ENCODE measurements around the gene SLC7A6.
A peak's percentile ranks its signal among the peaks of the same experiment; 100 is the strongest.

SLC7A6 gene

GRCh38 chr16:68244481-68244902, 19.8 kb upstream of the SLC7A6 start:
- Histone ChIP-seq H3K79me2 (ENCODE audit: insufficient read depth, low read length) (peaks cover 10% of the 10 kb centered on the region; the same call in 1 of the 2 replicates), H2AFZ (ENCODE audit: low read length) (peak overlapping the region; percentile 79; the same call in 1 of the 2 replicates), H3K4me1 (ENCODE audit: insufficient read depth, low read length, poor library complexity, severe bottlenecking) (peaks cover 22% of the 10 kb centered on the region), H3F3A (ENCODE audit: low read depth) (no peaks in the 10 kb centered on the region), H3K4me3 (ENCODE audit: low read length, poor library complexity, severe bottlenecking) (peak overlapping the region; percentile 83), H4K20me1 (ENCODE audit: insufficient read depth, low read length, poor library complexity, severe bottlenecking) (no peaks in the 10 kb centered on the region), H3K9me3 (ENCODE audit: insufficient read depth, low read depth, low read length) (no peaks in the 10 kb centered on the region), H3K36me3 (ENCODE audit: insufficient read depth, low read length) (no peaks in the 10 kb centered on the region), H3K9ac (ENCODE audit: low read depth, low read length, poor library complexity, severe bottlenecking) (peak overlapping the region; percentile 71), H3K9me2 (replicated peaks; ENCODE audit: low read depth, low read length) (no peaks in the 10 kb centered on the region), H3K27me3 (ENCODE audit: insufficient read depth, low read length, poor library complexity, severe bottlenecking) (no peaks in the 10 kb centered on the region), H3K4me2 (ENCODE audit: low read depth, low read length, poor library complexity, severe bottlenecking) (peak overlapping the region; percentile 94)
- TF ChIP-seq EZH2phosphoT487 (IDR thresholded peaks at IDR 0.05; ENCODE audit: borderline replicate concordance) (no peak), CTCF (conservative IDR thresholded peaks at IDR 0.05; ENCODE audit: low read length) (no peak)

GRCh38 chr16:68244903-68245853, 19.1 kb upstream of the SLC7A6 start, which contains the start of gene PLA2G15:
TSS of gene PLA2G15 (plus strand) at chr16:68245373. CDS start at chr16:68245427, 54 bp downstream.
- no peaks in the 10 kb centered on the region for H3K27me3 ChIP-seq (ENCODE audit: insufficient read depth, low read length, poor library complexity, severe bottlenecking)
- H3K9ac ChIP-seq (ENCODE audit: low read depth, low read length, poor library complexity, severe bottlenecking) = peak within 1 kb of the TSS; percentile 76
- no peaks in the 10 kb centered on the region for H3K36me3 ChIP-seq (ENCODE audit: insufficient read depth, low read length)
- H3K79me2 ChIP-seq (ENCODE audit: insufficient read depth, low read length) = peaks cover 10% of the 10 kb centered on the region; the same call in 1 of the 2 replicates
- no peaks in the 10 kb centered on the region for H3K9me2 ChIP-seq (replicated peaks; ENCODE audit: low read depth, low read length)
- no peak for TF ChIP-seq CTCF (conservative IDR thresholded peaks at IDR 0.05; ENCODE audit: low read length)
- peak within 1 kb of the TSS; percentile 90 for H2AFZ ChIP-seq (ENCODE audit: low read length)
- H3K9me3 ChIP-seq (ENCODE audit: insufficient read depth, low read depth, low read length) = no peaks in the 10 kb centered on the region
- no peaks in the 10 kb centered on the region for H3F3A ChIP-seq (ENCODE audit: low read depth)
- H3K4me3 ChIP-seq (ENCODE audit: low read length, poor library complexity, severe bottlenecking) = peak within 1 kb of the TSS; percentile 83
- H3K4me1 ChIP-seq (ENCODE audit: insufficient read depth, low read length, poor library complexity, severe bottlenecking) = peaks cover 22% of the 10 kb centered on the region
- peak within 1 kb of the TSS; percentile 98 for H3K4me2 ChIP-seq (ENCODE audit: low read depth, low read length, poor library complexity, severe bottlenecking)
- no peaks in the 10 kb centered on the region for H4K20me1 ChIP-seq (ENCODE audit: insufficient read depth, low read length, poor library complexity, severe bottlenecking)

- Histone ChIP-seq H3K9me2 (replicated peaks; ENCODE audit: low read depth, low read length) (no peaks in the 10 kb centered on the region), H3K4me2 (ENCODE audit: low read depth, low read length, poor library complexity, severe bottlenecking) (peak overlapping the region; percentile 98), H3K27me3 (ENCODE audit: insufficient read depth, low read length, poor library complexity, severe bottlenecking) (no peaks in the 10 kb centered on the region), H3K4me1 (ENCODE audit: insufficient read depth, low read length, poor library complexity, severe bottlenecking) (peaks cover 22% of the 10 kb centered on the region), H3K4me3 (ENCODE audit: low read length, poor library complexity, severe bottlenecking) (peak overlapping the region; percentile 83), H2AFZ (ENCODE audit: low read length) (no peak overlapping the region), H3K9ac (ENCODE audit: low read depth, low read length, poor library complexity, severe bottlenecking) (peak overlapping the region; percentile 76), H3F3A (ENCODE audit: low read depth) (no peaks in the 10 kb centered on the region), H4K20me1 (ENCODE audit: insufficient read depth, low read length, poor library complexity, severe bottlenecking) (no peaks in the 10 kb centered on the region), H3K9me3 (ENCODE audit: insufficient read depth, low read depth, low read length) (no peaks in the 10 kb centered on the region), H3K79me2 (ENCODE audit: insufficient read depth, low read length) (peaks cover 10% of the 10 kb centered on the region; the same call in 1 of the 2 replicates), H3K36me3 (ENCODE audit: insufficient read depth, low read length) (no peaks in the 10 kb centered on the region)
- TF ChIP-seq CTCF (conservative IDR thresholded peaks at IDR 0.05; ENCODE audit: low read length) (no peak), EZH2phosphoT487 (IDR thresholded peaks at IDR 0.05; ENCODE audit: borderline replicate concordance) (no peak)
These were observed 18.2 kb upstream of the SLC7A6 start for GRCh38 chr16:68246121-68246520.
